Erythroblast (primary cell): ENCODE results near the gene ANTXR2.

ENCODE experiments used
- GATA1 ChIP-seq: IDR thresholded peaks from 2 replicates; pipeline ENCODE4 v1.6.1; 2011; ENCODE audit warnings: low read depth, mild to moderate bottlenecking, control low read depth, low read length, moderate library complexity
- POLR2A ChIP-seq: IDR thresholded peaks from 2 replicates; pipeline ENCODE4 v1.6.1; 2011; ENCODE audit warnings: mild to moderate bottlenecking, low read length

- no peak for TF ChIP-seq POLR2A
- TF ChIP-seq GATA1: no peak
Observed at GRCh38 chr4:79927931-79928330, 145.1 kb downstream of the ANTXR2 start.
